GM23248 (cell line): Measurements from ENCODE around the gene GBGT1.

Experiments
- EZH2 ChIP-seq: fragments of 200-600 bp; sonication (generic); IDR thresholded peaks from 2 replicates; pipeline ENCODE4 v1.6.1; 2018; ENCODE audit warnings: antibody characterized with exemption, mild to moderate bottlenecking; ENCODE audit not compliant: insufficient read depth, poor library complexity, severe bottlenecking
- EZH2phosphoT487 ChIP-seq: fragments of 200-600 bp; sonication (generic); IDR thresholded peaks from 2 replicates; pipeline ENCODE4 v1.6.1; 2018; ENCODE audit warnings: antibody characterized with exemption, moderate library complexity, mild to moderate bottlenecking, low read depth; ENCODE audit not compliant: insufficient read depth

- TF ChIP-seq EZH2: no peak
- TF ChIP-seq EZH2phosphoT487: no peak
These were observed 51.1 kb downstream of the GBGT1 start for GRCh38 chr9:133112663-133113026.
